AG10803 (cell line): ENCODE measurements around the gene LCTL.
A peak's percentile ranks its signal among the peaks of the same experiment; 100 is the strongest.

Experiments used
- DNase-seq: peaks from one replicate; pipeline ENCODE4 v3.0.0; 2010; ENCODE audit warnings: low read depth
- H3K4me3 ChIP-seq: 2 replicates; pipeline ENCODE4 v1.5.1; 2011; ENCODE audit warnings: mild to moderate bottlenecking, low read length, control low read depth
- CTCF ChIP-seq: conservative IDR thresholded peaks from 2 replicates; pipeline ENCODE4 v1.5.1; 2011; ENCODE audit warnings: mild to moderate bottlenecking, low read length, control low read depth, inconsistent platforms

LCTL gene

GRCh38 chr15:66573348-66573718 is 7.5 kb upstream of the LCTL start:
- TF ChIP-seq CTCF: no peak
- no peak overlapping the region for H3K4me3 ChIP-seq
- DNase-seq: no peak

GRCh38 chr15:66572146-66572545 is 6.3 kb upstream of the LCTL start:
- no peak for TF ChIP-seq CTCF
- H3K4me3 ChIP-seq: no peak overlapping the region
- DNase-seq: peak; percentile 21

GRCh38 chr15:66570842-66571478 is 5.2 kb upstream of the LCTL start:
- no peak overlapping the region for H3K4me3 ChIP-seq
- TF ChIP-seq CTCF: no peak
- no peak for DNase-seq

GRCh38 chr15:66570327-66570726 is 4.5 kb upstream of the LCTL start:
- no peak for TF ChIP-seq CTCF
- no peak overlapping the region for H3K4me3 ChIP-seq
- no peak for DNase-seq

GRCh38 chr15:66569461-66570137 is 3.8 kb upstream of the LCTL start:
- no peak for TF ChIP-seq CTCF
- H3K4me3 ChIP-seq: no peak overlapping the region
- DNase-seq: no peak

GRCh38 chr15:66567897-66568296 is 2.1 kb upstream of the LCTL start:
- TF ChIP-seq CTCF: no peak
- no peak for DNase-seq
- H3K4me3 ChIP-seq: no peak overlapping the region

GRCh38 chr15:66566963-66567531 is 1.2 kb upstream of the LCTL start:
- peak; percentile 69 for TF ChIP-seq CTCF
- H3K4me3 ChIP-seq: no peak overlapping the region
- peak; percentile 66 for DNase-seq
